GM21423 (cell line): ENCODE measurements around the gene ACVR2A.

Source experiments
- ATAC-seq: cut with Tn5 transposase; IDR thresholded peaks from one replicate; pipeline ENCODE4 v1.9.1; 2021; ENCODE audit warnings: mild to moderate bottlenecking, moderate library complexity; ENCODE audit not compliant: unreplicated experiment

The ACVR2A gene

DNA sequence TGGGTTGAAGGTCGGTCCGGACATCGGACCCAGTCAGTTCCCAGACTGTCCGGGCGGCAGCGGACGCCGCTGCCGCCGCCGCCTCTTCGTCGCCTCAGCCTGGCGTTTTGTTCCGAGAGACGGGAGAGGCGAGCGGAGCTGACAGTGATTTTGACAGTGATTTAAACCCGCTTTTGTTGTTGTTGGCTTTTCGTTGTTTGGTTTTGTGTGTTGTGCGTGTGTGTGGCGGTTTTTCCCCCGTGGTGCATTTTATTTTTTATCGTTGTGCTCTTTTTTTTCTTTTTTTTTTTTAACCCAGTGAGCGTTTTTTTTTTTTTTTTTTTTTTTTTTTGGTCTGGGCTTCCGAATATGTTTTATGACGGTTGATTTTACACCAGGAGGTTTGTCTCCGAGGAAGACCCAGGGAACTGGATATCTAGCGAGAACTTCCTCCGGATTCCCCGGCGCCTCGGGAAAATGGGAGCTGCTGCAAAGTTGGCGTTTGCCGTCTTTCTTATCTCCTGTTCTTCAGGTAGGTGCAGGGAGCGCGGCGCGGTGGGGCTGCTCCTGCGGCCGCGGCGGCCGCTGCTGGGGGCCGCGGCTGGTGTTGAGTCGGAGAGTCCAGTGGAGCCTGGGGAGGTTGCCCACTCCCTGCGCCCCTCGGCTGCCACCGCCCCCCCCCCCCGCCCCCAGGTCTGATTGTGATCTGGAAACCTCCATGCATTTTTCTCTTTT, at the start of gene ACVR2A:
TSS of gene ACVR2A (plus strand) at position 333 of the 714 bp plus-strand sequence. CDS start at position 457, 124 bp downstream.
- peak; percentile 40 for ATAC-seq

DNA sequence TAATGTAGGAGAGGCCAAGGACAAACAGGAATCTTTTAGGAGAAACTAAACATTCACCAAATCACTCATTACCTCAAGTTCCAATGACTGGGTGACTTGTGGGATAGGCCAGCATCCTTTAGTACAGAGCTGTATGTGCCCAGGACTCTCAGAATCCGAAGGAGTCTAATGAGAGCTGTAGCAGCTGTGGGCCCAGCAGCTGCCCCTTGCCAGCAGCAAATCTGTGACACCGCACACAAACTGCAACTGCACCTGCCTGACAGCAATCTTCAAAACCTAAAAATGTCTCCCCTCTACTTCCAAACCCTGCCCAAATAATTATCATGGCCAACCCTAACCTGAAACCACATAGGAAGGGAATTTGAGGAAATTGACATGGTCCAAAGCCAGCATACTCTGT, 44.5 kb upstream of the ACVR2A start:
- no peak for ATAC-seq

DNA sequence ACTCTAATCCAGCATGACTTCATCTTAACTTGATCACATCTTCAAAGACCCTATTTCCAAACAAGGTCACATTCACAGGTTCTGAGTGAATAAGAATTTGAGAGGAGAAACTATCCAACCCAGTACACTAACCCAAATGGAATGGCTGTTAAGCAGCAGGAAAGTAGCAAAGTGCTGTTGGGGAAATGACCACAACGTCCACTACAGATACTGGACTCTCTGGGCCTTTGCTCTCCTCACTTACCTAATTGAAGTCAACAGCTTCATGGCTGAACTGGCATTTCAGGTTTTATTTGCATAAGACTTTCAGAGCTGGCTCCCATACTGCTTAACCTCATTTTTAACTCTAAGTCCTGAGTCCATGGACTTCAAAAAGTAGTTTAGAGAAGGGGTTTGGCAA, 38.0 kb upstream of the ACVR2A start:
- no peak for ATAC-seq

- ATAC-seq: no peak
Measured at GRCh38 chr2:147808520-147808919, 36.3 kb upstream of the ACVR2A start.

GRCh38 chr2:147810883-147811765, 33.7 kb upstream of the ACVR2A start:
- ATAC-seq: no peak

DNA sequence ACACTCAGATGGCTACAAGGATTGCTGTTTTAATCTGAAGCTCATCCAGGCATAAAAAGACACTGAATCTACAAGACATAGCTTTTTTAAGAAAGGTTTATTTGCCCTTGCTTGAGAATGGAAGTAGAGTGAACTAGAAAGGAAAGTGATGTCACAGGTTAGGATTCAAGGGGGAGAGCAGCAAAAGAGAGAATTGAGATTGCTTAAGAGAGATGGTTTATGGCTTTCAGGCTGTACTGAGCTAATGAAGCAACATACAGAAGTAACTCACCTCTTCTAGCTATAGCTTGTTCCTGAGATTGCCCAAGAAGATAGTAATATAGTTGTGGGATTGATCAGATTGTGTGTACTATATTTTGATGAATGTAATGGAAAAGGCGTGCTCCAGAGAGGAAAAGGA, 26.1 kb upstream of the ACVR2A start:
- no peak for ATAC-seq

- no peak for ATAC-seq
Measured at GRCh38 chr2:147824620-147825019, 20.2 kb upstream of the ACVR2A start.

DNA sequence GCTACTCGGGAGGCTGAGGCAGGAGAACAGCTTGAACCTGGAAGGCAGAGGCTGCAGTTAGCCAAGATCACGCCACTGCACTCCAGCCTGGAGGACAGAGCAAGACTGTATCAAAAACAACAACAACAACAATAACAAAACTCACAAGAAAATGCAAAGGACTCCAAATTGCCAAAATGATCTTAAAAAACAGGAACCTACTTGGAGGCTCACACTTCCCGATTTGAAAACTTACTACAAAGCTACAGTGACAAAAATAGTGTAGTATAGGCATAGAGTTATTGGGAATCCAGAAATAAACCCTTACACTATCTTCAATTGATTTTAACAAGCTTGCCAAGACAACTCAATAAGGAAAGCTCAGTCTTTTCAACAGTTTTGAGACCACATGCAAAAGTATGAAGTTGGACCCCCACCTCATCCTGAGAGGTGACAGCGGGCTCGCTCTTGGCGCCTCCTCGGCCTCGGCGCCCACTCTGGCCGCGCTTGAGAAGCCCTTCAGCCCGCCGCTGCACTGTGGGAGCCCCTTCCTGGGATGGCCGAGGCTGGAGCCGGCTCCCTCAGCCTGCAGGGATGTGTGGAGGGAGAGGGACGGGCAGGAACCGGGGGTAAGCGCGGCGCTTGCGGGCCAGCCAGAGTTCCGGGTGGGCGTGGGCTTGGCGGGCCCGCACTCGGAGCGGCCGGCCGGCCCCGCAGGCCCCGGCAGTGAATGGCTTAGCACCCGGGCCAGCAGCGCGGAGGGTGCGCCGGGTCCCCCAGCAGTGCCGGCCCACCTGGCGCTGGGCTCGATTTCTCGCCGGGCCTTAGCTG, 18.3 kb upstream of the ACVR2A start:
- ATAC-seq: no peak

- no peak for ATAC-seq
Measured at GRCh38 chr2:147827088-147827375, 17.8 kb upstream of the ACVR2A start.

GRCh38 chr2:147829106-147829505, 15.7 kb upstream of the ACVR2A start:
- ATAC-seq: no peak

DNA sequence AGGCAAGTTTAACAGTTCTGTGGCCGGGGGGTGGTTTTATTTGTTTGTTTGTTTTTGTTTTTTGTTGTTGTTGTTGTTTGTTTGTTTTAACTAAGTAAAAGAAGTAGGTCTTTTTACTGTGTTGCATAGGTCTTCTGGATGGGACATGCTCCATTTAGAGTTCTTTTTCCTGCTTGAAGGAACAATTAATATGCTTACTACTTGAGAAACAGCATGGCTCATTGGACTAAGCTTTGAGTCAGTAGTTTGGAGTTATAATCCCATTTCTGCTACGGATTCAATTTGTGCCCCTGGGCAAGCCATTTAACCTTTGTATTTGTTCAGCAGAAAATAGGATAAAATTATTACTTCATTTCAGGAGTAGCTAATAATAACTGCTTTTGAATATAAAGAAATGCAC, 8.7 kb upstream of the ACVR2A start:
- ATAC-seq: no peak

- no peak for ATAC-seq
Measured at GRCh38 chr2:147843391-147843863, 1.4 kb upstream of the ACVR2A start.

DNA sequence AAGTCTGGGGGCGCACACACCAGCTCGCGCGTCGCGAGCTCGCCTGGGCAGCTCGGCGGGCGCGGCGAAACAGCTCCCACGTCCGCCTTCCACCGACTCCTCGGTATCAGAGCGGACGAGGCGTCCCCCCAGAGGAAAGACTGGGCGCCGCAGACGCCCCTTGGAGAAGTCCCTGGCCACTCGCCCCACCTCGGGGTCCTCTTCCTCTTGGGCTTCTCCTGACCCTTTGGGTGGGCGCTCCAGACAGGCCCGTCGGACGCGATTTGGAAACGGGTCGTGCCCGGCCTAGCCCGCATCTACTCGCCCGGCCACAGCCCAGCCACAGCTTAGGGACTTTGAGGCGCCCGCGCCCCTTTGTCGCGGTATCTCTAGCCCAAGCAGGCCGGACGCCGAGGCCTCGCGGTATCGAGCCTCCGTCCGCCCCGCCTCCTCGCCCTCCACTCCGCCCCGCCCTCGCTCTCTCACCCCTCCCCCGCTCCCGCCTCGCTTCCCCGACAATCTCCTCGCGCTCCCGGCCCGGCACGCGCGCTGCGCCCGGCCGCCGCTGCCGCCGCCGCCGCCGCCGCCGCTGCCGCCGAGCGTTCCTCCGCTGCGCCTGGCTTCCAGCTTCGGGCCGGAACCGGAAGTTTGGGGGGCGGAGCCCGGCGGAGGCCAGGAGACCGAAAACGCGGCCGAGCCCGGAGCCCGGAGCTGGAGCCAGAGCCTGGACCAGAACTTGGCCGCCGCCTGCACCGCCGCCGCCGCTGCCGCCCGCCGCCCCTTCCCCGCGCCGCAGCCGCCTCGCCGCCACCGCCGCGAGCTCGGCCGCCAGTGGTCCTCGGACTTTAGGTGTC, 749 bp upstream of the ACVR2A start:
- peak; percentile 84 for ATAC-seq

DNA sequence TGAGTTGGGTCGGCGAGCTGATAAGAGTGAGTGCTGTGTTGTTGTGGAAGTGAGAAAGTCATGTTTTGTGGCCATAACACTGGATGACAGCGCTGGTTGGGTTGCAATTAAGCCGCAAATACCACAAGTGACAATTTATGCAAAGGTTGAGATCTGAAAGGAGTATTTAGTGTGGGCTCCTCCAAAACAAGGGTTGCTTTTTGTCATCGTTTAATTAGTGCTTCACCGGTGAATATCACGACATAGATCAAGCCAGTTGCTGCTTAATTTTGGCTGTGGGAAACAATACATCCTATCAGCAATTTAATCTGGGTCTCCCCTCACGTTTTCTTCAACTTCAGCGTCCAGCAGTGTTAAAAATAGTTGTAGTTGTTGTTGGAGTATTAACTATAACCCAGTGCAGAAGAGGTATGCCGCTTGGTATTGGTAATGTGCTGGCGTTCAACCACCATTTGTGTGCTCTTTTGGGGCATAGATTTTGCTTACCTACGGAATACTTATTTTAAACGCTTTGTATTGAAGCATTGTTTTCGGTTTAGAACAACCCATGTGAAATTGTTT, 662 bp downstream of the ACVR2A start:
- peak; percentile 49 for ATAC-seq

- ATAC-seq: no peak
Measured at GRCh38 chr2:147846412-147847081, 1.7 kb downstream of the ACVR2A start.

DNA sequence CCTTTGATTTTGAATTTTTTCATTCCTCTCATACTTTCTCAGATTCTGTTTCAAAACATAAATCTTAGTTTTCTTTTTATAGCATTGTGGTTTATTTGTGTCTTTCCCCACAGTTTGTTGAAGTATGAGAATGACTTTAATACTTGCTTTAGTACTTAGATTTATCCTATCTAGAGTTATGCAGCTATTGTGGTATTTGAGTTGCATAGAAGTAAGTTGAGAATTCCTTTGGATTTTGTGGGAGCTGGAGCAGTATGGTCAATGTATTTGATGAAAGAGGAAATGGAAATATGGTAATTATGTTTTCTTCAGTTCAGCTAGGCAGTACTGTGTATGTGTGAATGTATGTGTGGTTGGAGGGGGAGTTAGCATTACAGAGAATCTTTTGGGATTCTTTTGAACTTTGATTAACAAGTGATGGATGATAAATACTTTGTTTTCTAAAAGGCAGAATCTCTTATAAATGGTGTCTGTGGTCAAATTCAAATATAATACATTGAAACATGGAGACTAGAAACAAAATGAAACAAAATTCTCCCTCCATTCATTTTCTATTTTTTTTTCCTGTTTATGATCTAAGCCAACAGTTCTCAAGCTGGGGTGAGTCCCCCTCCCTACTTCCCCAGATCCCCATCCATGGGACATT, 3.0 kb downstream of the ACVR2A start:
- no peak for ATAC-seq

DNA sequence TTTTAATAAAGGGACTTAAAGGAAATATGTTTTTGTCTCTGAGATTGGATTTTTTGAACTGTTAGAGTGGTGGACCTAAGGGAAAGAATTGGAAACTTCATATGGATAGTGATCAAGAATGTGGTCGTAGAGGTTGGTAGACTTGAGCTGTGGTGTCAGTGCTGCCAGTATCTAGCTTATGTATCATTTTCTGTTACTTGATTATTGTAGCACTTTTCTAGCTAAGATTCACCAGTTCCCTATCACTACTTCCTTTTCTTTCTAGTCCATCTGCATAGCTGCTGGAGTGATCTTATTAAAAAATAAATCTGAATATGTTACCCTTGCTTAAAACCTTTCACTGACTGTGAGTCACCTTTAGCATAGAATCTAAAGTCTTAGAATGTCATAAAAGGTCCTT, 6.0 kb downstream of the ACVR2A start:
- ATAC-seq: no peak

DNA sequence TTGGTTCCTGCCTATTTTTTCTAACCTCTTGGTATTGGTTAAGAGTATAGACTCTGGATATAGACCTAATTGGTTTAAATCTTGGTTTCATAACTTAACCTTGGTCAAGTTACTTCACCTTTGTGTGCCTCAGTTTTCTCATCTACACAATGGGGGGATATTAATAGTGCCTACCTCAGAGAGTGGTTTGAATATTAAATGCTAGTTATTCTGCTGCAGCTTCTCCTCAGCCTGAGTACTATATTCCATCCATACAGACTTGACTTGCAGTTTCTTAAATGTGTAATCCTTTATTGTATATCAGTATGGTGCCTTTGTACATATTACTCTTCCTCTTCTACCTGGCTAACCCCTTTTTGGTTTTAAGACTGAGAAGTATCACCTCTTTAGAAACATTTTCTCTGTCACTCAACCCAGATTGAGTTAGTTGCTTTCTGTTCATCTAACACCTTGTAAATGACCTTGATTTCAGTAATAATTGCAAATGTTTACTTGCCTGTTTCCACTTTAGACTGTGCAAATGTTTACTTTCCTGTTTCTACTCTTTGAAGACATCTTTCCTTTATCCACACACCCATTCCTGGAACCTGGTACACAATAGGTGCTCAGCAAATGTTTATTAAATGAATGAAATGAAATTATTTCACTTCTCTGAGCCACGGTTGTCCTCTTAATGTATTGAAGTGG, 6.6 kb downstream of the ACVR2A start:
- no peak for ATAC-seq
